ENCODE results near the gene ASB13.
"Not testable (repeated sequence)": the region's sequence is repeated elsewhere in the genome, so short reads cannot be mapped to it uniquely, and the experiment has no call there.

Gene ASB13

DNA sequence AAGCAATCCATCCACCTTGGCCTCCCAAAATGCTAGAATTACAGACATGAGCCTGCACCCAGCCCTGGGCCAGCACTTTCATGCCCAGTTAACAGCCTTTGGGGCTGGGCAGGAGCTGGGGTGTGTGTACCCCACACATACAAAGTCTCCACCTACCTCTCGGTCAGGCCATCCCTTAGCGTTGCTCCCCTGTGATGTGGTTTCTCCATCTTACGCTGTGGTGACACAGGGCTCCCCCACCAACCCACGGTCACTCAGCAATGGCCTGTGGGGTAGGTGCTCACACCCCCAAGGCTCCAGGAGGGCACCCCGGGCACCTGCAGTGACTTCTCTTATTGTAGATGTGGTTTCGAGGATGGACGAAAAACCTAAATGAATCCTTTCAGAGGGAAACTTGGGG, 58.8 kb downstream of the ASB13 start:
- DNase-seq (ENCODE audit: low read depth in 2 of 2), result no peak

DNA sequence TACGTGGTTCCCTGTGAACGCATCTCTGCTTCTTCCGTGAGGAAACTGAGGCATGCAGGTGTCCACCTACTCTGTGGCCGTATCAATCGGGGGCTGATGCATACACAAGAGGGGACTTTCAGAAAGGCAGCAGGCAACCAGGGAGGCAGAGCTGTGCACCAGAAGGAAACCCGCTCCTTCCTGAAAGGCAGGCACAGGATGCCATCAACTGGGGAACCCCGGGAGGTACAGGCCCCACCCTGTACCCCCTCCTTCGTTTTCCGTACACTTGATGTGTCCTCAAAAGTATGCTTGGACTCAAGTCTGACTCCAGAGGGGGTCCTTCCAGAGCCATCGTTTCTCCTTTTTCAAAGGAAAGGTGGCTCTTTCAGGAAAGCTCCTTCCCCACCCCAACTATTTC, 59.5 kb downstream of the ASB13 start:
- DNase-seq (ENCODE audit: low read depth in 2 of 2), result no peak

DNA sequence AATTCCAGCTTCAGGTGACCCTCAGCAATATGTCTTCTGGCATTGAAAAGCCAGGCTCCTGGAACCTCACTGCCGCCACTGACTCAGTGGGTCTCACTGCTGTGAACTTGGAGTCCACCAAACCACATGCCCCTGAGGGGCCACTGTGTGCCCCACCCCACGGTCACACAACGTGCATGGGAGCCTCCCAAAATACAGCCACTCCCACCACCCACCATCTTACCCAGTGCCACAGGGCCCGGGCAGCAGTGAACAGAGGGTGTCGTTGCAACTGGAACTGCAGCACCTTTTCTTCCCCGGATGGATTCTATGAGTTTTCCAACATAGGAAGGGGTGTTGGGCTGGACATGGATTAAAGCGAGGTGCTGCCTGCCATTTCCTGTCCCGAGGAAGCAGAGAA, 60.1 kb downstream of the ASB13 start:
- DNase-seq (ENCODE audit: low read depth in 2 of 2), result no peak

DNA sequence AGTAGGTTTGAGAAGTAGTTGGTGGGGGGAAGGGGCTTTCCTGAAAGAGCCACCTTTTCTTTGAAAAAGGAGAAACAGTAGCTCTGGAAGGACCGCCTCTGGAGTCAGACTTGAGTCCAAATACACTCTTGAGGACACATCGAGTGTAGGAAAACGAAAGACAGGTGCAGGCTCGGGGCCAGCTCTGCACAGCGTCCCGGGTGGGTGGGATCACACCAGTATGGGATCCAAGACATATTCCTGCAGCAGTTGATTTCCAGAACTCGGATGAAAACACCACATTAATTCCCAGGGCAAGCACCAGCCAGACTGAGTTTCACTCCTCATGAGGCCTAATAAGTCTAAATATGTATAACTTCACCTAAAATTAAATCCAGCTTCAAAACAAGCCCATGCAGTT, 61.4 kb downstream of the ASB13 start:
- DNase-seq (ENCODE audit: low read depth in 2 of 2), result no peak

DNA sequence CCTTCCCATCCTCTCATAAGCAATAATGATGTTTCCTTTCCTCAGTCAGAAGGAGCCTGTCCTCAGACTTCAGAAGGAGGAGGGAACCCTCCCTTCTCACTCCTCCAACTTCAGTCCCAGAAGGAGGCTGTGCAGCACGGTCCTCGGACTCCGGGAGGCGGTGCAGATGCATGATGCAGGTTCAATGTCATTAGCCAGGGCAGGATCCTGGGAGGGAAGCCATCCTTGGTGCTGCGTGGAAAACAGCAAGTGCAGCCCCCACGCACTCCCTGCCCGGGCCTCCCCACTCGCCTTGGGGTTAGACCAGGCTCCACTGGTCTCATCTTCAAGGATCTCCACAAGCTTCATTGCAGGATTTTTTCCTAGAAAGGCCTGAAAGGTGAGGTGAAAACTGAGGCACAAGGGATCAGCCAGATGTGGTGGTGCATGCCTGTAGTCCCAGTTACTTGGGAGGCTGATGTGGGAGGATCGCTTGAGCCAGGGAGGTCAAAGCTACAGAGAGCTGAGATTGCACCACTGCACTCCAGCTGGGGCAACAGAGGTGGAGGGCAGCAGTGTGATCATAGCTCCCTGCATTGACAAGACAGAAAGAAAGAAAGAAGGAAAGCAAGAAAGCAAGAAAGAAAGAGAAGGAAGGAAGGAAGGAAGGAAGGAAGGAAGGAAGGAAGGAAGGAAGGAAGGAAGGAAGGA, 62.0 kb downstream of the ASB13 start:
- no peak for DNase-seq (ENCODE audit: low read depth in 2 of 2)

DNA sequence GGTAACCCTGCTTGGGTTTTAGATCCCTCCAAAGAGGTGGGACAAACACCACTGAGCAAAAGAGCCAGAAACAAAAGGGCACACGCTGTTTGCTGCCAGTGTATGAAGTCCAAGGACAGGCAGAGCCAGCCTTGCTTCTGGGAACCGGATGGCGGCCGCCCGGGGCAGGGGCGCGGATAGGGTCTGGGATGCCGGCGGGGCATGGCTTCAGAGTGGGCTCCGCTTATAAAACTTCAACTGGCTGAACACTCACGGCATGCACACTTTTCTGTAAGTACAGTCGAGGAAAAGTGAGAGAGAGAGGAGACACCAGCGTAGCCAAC, 62.6 kb downstream of the ASB13 start:
- DNase-seq (ENCODE audit: low read depth in 2 of 2), result no peak

DNA sequence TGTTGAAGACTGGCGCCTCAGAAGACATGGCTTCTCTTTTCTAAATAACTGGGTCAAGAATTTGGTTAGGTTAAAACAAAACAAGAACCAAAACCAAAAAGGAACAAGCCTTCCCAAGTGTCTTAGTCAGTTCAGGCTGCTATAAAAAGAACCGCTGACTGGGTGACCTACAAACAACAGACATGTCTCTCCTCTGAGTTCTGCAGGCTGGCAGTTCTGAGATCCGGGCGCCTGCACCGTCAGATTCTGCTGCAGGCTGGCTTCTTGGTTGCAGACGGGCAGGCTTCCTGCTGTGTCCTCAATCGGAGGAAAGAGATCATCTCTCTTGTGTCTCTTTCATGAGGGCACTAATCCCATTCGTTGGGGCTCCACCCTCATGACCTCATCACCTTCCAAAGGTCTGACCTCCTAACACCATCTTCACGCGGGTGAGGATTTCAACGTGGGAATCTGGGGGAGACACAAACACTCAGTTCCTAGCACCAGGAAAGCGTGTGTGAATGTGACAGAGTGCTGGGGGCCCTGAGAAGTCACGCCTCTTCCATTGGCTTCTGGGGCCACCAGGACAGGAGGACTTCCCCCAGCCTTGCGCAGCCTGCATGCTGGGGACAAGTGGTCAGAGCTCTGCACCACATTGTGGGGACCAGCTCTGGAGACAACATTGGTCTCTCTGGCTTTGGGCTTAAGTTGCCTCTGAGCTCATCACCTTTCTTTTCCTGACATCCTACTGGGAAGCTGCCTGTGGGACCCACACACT, 63.1 kb downstream of the ASB13 start:
- no peak for DNase-seq (ENCODE audit: low read depth in 2 of 2)

DNA sequence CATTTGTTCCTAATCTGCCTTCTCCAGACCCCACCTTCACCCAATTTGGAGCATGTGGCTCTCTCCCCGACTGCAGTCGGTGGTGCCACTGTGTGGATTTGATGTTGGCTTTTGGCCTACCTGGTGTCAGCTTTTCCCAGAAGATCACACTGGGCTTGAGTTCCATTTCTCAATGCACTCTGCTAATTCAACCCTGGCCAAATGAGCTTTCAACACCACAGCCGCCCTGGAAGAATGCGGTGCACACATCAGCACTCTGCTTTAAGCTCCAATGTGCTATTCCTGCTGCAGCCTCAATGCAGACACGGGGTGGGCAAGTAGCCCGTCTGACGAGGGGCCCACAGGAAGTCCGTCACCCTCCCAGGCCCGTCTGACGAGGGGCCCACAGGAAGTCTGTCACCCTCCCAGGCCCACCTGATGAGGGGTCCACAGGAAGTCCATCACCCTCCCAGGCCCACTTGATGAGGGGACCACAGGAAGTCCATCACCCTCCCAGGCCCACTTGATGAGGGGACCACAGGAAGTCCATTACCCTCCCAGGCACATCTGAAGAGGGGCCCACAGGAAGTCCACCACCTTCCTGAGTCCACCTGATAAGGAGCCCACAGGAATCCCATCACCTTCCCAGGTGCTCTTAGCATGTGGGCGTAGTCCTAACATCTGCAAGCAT, 64.4 kb downstream of the ASB13 start:
- DNase-seq (ENCODE audit: low read depth in 2 of 2), result no peak

DNA sequence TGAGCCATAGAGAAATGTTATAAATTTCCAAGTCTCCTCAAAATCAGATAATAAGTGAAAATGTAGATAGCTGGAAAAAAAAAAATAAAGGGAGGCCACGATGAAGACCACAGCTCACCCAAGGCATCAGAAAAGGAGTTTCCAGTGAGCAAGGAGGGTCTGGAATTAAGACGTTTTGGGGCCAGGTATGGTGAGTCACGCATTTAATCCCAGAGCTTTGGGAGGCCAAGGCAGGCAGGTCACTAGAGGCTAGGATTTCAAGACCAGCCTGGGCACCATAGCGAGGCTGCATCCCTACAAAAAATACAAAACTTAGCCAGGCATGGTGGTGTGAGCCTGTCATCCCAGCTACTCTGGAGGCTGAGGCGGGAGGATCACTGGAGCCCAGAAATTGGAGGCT, 65.5 kb downstream of the ASB13 start:
- DNase-seq (ENCODE audit: low read depth in 2 of 2), result no peak

DNA sequence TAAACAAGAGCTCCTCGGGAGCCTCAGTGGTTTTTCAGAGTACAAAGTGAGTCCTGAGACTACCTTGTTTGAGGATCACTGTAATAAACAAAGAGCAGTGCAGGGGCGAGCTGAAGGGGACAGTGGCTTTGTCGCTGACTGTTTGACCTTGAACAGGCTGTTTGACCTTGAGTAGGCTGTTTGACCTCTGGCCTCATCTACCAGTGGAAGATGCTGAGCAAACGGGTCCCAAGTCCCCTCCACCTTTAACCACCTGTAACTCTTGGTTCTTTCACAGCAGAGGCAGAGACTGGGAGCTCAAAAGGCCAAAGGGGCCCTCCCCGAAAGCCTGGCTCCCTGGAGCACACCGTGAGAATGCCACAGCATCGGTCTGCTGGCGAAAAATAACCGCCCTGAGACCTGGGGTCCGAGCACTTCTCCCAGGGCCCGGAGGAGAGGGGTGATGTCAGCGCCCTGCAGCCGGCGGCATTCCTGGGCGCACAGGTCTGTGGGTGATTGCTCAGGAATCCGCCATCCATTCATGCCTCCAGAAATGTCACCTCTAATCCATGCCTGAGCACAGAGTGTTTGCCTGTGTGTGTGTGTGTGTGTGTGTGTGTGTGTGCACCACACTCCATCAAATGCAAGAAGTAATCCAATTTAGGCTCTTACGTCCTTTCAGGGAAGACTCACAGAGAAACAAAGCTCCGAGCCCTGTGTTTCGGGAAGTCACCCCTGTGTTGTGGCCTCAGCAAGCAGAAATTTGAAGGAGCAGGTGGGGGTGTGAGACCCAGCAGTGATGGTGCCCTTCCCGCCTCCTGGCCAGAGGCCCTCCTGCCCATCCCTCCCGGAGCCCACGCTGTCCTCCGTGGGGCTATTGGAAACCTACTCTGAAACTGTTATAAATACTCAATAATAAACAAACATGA, 66.5 kb downstream of the ASB13 start:
- no peak for DNase-seq (ENCODE audit: low read depth in 2 of 2)

DNA sequence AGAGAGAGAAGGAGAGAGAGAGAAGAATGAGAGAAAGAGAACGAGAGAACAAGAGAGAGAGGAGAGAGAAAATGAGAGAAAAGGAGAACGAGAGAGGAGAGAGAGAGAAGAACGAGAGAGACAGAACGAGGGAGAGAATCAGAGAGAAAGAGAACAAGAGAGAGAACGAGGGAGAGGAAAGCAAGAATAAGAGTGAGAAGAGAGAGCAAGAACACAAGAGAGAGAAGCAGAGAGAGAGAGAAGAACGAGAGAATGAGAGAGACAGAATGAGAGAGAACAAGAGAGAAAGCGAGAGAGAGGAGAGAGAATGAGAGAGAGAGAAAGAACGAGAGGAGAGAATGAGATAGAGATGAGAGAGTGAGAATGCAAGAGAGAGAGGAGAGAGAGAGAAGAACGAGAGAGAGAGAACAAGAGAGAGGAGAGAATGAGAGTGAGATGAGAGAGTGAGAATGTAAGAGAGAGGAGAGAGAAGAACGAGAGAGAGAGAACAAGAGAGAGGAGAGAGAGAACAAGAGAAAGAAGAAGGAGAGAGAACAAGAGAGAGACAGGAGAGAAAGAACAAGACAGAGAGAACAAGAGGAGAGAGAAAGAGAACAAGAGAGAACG, 68.2 kb downstream of the ASB13 start:
- no peak for DNase-seq (ENCODE audit: low read depth in 2 of 2)

DNA sequence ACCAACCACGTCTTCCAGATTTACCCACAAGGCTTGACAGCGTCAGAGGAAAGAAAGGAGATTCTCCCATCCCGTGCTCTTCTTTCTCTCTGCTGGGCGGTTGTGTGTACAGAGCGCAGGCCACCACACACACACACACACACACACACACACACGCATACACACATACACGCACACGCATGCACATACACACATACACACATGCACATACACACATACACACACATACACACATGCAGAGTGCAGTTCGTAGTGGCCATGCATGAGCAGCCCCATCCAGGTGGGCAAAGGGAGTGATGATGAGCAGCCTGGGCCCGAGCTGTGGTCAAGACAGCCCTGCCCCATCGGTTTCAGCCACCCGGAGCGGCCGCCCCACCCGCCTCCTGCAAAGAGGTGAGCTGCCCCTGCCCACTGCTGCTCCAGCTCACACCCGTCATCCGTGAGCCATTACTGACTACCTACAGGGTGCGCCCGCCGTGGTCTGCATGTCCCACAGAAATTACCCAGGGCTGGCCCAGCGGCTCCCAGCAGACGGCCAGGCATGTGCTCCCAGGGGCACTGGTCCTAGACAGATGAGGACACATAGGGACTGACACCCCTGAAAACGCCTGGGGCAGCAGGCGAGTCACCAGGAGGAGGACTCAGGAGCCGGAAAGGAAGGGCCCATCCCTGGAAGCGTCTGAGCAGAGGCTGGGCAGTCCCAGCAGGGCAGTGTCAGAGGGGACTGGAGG, 69.6 kb downstream of the ASB13 start:
- DNase-seq (ENCODE audit: low read depth in 2 of 2), result no peak

DNA sequence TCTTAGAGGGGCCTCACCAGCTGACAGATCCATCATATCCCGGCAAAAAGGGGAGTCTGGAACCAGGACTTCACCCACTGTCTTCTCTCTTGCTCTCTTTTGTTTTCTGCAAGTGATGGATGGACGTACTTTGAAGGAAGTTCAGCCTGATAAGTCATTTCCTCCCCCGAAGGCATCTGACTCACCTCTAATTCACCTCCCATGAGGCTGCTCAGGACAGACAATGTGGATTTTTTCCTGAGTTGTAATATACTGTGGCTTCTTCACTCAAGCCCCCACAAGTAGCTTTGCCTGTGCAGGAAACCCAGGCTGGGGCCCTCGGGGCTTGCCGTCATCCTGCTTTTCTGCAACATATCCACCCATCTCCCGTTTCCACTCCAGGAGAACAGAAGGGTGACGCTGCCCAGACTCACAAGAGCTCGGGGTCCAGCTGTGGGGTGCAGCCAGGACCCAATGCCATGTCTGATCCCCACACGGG, 70.4 kb downstream of the ASB13 start:
- no peak for DNase-seq (ENCODE audit: low read depth in 2 of 2)

DNA sequence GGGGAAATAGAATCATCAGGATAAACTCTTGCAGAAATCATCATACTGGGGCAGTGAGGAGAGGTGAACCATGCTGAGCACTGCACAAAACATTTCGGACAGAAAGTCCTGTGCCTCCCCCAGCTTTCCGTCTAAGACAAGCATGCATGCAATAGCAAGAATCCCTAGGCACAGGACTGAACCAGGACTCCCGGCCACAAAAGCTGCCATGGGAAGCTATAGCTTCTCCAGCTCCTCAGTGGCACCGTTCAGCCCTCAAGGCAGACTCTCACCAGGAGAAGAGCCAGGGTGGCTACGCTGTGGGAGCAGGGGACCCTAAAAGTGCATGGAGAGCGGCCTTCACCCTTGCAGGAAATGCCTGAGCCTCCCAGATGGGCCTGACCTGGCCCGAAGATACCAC, 70.8 kb downstream of the ASB13 start:
- no peak for DNase-seq (ENCODE audit: low read depth in 2 of 2)

DNA sequence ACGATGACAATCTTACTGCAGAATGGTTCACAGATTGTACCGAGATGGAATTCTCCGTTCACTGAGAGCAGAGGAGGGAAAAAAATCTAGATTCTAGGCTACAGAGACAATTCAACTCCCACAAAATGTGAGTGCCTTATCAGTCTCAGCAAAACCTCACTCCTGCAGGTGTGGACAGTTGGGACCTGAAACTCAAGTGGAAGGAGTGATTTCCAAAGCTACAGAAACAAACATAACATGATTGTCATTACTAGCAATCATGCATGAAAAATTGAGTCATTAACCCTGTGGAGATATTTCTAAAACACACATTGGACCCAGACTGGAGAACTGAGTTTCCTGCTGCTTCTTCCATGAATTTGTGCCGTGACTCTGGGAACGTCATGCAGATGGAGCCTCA, 71.3 kb downstream of the ASB13 start:
- no peak for DNase-seq (ENCODE audit: low read depth in 2 of 2)

DNA sequence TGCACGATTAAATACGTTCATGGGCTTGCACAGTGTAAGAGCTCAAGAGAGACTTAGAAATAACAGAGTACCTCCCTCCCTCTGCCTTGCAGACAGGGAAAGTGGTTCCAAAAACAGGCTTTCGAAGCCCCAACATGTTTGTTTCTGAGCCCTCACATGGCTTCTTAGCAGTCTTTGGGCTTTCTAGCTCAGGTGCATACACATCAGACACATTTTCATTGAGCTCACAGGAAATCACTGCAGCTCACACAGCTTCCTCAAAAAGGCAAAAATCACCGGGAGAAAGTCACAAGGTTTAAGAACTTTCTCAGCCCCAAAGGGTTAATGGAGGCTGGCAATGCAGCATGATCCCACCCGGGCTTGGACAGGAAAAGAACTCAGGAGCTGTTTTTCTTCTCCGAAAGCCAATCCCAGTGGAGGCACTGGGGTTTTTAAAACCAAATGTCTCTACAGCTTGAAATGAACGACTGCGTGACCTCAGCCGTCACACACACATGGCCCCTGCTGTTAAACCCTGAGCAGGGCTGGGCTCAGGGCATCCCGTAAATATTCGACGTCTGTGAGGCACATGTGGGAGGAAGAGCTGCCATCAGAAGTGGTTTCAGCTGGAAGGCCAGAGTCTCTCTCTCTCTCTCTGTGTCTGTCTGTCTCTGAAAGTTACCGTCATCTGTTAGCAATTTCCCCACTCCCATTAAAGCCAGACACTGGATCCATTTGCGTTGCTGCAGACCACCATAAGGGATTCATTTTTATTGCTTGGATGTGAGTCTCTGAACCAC, 71.9 kb downstream of the ASB13 start:
- no peak for DNase-seq (ENCODE audit: low read depth in 2 of 2)

DNA sequence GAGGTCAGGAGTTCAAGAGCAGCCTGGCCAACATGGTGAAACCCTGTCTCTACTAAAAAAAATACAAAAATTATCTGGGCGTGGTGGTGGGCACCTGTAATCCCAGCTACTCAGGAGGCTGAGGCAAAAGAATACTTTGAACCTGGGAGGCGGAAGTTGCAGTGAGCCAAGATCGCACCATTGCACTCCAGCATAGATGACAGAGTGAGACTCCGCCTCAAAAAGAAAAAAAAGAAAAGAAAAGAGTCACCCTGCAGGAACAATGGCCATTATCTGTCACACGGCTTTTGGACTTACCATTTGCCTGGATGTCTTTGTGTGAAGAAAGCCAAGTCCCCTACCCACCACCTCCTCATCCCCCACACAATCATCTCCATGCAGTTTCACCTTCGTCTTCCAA, 73.0 kb downstream of the ASB13 start:
- DNase-seq (ENCODE audit: low read depth in 2 of 2), result not testable (repeated sequence)

DNA sequence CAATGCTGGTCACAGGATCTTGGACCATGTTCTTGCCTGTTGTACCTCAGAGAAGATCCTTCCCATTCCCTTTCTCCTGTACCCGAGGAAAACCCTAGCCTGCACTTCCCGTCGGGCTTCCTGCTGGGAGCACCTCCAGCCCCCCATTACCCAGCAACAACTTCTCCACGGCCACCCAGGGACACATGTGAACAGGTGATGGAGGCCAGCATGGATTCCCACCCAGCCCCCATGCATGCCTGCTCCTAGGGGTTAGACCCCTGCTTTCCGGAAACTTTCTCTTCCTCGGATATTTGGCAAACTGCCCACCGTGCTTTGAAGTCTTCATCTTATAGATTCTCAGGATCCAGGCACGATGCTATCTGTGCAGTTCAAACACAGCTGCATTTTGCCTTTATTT, 74.3 kb downstream of the ASB13 start:
- DNase-seq (ENCODE audit: low read depth in 2 of 2), result no peak

DNA sequence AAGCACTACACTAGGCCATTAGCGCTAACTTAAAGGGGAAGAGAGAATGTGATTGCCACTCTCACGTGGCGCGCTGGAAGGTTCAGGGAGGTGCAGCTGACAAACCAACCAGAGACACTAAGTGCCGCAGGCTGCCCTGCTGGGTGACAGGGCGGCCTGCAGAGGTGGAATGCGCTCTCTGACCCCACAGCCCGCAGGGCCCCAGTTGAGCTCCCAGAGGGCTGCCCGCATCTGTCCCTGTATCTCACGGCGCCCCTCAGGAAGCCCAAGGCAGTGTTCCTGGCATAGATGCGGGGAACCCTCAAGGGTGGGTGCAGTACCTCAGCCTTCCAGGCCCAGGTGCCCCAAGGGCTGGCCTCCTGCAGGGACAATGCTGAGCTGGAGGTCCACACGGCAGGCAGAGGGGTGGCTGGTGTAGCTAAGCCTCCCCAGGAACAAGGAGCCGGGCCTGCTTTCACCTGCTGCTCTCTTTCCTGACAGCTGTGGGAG, 75.0 kb downstream of the ASB13 start:
- DNase-seq (ENCODE audit: low read depth in 2 of 2), result no peak

DNA sequence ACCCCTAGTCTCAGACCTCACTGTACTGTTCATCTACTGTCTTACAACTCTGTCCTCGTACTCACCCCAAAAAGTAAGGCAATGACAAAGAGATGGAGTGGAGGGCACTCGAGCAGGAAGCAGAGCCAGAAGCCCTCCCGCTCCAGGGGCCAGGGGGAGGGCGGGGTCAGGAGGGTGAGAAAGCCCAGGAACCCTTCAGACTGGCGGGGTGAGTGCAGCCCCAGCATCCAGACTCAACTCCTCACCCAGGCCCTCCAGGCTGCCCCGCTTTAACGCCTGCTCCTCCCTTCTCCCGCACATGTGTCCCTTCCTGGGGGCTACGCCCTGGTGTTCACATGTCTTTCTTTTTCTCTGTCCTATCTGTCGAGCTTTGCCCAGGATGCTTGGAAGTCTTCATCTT, 75.6 kb downstream of the ASB13 start:
- no peak for DNase-seq (ENCODE audit: low read depth in 2 of 2)

Measured in stimulated activated CD8-positive, alpha-beta memory T cell treated with anti-CD3 and anti-CD28 coated beads, Interleukin-2, amount 100 ng/mL, for 1 hour (primary cell).